HG03342 (cell line): ENCODE results near the gene RRN3.
"Not testable (repeated sequence)": the region's sequence is repeated elsewhere in the genome, so short reads cannot be mapped to it uniquely, and the experiment has no call there.

Experiments used
- ATAC-seq: cut with Tn5 transposase; IDR thresholded peaks from one replicate; pipeline ENCODE4 v1.9.1; 2021; ENCODE audit warnings: mild to moderate bottlenecking, moderate library complexity; ENCODE audit not compliant: unreplicated experiment

RRN3 gene

GRCh38 chr16:15029749-15030148, 64.3 kb downstream of the RRN3 start:
- ATAC-seq, result not testable (repeated sequence)

DNA sequence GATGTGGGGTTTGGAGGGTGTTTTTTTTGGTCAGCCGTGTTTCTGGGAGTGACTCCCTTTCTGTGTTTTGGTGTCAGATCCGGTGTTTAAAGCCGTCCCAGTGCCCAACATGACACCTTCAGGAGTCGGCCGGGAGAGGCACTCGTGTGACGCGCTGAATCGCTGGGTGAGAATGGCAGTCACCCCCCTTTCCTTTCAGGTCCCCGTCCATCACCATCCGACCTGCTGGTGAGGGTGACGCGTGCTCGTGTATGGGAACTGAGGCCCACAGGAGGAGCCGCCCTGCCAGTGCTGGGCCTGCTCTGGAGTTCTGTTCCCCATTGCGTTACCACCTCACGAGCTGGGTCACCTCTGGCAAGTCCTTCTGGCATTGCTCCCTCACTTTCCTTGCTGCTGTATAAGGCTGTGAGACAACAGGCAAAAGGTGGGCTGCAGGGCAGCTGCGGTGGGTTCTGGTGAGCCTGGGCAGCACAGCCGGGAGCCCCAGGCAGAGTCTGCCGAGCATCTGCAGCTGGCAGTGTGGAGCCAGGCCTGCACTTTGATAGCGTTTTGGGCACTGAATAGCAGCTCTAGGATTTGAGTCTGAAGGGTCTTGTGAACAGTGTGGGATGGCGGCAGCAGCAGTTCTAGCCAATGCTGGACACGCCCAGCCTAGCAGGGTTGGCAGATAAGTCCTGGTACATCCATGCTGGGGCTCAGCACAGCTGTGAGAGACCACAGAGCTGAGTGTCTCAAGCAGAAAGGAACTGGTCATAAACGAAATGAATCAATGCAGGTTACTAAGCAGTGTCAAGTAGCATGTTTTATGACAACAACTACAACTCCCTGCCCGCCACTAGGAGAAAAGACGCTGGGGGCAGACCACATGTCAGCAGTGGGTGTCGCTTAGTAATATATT, 65.0 kb downstream of the RRN3 start:
- ATAC-seq, result not testable (repeated sequence)

GRCh38 chr16:15028345-15028715, 65.7 kb downstream of the RRN3 start:
- ATAC-seq, result not testable (repeated sequence)

DNA sequence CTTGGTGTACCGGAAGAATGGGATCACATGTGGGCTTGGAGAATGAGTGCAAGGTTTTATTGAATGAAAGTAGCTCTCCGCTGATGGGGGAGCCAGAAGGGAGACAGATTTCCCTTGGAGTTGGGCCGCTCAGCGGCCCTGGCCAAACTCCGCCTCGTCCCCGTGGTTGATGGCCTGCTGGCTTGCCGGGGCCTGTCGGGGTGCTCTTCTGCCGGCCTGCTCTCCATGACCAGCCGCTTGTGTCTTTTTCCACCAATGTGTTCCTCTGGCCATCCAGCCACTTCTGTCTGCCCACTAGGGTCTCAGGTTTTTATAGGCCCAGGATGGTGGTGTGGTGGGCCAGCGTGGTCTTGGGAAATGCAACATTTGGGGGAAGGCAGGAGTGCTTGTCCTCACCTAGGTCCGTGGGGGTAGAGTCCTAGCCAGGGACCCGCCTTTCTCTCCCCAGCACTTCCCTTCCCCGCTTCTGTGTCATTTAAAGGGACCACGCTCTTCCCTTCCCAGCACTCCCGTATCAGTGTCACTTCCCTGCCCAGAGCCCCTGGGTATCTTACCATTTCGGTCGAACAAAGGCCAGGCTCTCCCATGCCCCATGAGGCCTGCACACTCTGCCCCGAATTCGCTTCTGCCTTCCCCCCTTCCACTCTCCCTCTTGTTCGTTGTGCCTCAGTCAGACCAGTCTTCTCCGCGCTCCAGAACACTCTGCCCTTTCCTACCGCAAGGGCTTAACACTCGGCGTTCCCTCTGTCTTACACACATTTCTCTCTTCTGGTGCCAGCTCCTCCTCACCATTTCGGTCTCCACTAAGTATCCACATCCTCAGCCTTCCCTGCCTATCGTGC, 66.3 kb downstream of the RRN3 start:
- ATAC-seq, result not testable (repeated sequence)

- ATAC-seq, result not testable (repeated sequence)
Observed at GRCh38 chr16:15027051-15027450, 67.0 kb downstream of the RRN3 start.

- not testable (repeated sequence) for ATAC-seq
Observed at GRCh38 chr16:15025234-15025951, 68.7 kb downstream of the RRN3 start.

GRCh38 chr16:15024858-15025199, 69.2 kb downstream of the RRN3 start:
- ATAC-seq, result not testable (repeated sequence)

- ATAC-seq, result not testable (repeated sequence)
Observed at GRCh38 chr16:15023381-15024077, 70.5 kb downstream of the RRN3 start.

- not testable (repeated sequence) for ATAC-seq
Observed at GRCh38 chr16:15022194-15022593, 71.9 kb downstream of the RRN3 start.

DNA sequence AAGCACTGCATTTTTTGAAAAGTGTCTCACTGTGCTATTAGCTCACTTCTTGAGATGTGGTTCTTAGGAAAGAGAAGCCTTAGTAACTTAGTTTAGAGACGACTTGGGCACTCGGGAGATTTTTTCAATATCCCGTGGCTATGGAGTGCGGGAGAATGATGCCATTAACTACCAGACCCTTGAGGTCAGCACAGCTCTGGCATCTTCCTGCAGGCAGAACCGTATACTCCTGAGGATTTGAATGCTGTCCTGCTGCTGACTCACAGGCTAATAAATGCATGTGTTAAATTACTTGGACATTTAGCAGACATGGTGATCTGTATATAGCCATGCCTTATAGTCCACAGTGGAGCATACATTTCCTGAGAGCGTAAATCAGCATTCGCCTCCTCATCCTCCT, 72.6 kb downstream of the RRN3 start:
- ATAC-seq, result not testable (repeated sequence)

GRCh38 chr16:15016951-15017580, 77.0 kb downstream of the RRN3 start:
- ATAC-seq, result not testable (repeated sequence)

DNA sequence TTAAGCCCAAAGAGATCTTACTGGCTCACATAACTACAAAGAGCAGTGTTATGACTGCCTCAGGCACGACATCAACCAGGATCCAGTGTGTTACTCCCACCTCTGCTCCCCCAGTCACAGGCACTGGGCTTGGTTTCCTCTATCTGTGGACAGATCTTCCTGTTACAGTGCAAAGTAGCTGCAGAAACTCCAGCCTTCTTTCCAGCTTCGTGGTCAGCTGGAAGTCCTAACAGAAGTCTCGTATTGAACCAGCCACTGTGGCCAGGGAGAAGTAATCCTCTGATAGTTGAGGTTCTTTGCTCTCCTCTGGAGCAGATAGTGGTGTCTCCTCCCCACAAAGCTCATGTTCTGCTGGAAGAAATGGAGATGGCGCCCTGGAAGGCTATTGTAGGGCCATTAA, 77.7 kb downstream of the RRN3 start:
- ATAC-seq, result not testable (repeated sequence)

- not testable (repeated sequence) for ATAC-seq
Observed at GRCh38 chr16:15015671-15016070, 78.4 kb downstream of the RRN3 start.

GRCh38 chr16:15012941-15013340, 81.1 kb downstream of the RRN3 start:
- not testable (repeated sequence) for ATAC-seq
